AG08395 (cell line): ENCODE results near the gene AGMO.

Source experiments
- DNase-seq: peaks from one replicate; pipeline ENCODE4 v3.0.0; 2012; ENCODE audit warnings: mixed read lengths, low spot score

The AGMO gene

DNA sequence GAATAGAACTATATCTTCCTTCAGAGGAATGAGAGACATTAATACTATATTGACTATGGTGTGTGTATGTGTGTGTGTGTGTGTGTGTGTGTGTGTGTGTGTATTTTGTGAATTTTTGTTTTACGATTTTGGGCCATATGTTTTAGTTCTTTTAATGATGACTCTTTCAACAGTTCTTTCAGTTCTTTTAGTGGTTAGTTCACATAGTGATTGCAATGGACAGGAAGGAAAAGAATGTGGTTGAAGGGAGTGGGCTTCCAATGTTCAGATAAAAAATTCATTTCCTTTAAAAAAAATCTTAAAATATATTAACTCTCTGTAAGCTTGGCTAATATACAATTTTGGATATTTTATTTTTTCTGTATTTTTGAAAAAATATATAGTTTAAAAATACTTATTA is 343.6 kb downstream of the AGMO start:
- no peak for DNase-seq

- DNase-seq, result no peak
These were observed 346.2 kb downstream of the AGMO start for GRCh38 chr7:15215616-15216015.

DNA sequence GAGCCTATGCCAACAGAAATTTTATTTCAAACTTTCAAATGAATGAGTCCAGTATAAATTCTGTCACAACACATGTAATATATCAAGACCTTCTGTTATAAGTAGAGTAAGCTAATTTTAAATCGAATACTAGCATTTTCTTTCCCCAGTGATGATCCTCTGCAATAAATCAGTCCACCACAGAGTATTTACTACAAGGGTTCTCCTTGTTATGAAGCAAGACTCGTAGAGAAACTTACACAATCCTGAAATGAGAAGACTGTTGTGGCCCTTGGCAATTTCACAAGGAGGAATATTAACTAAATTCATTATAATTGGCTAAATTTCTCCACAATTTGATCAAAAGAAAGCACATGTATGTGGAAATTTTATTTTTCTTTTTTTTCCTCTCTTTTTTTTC is 346.8 kb downstream of the AGMO start:
- DNase-seq, result no peak

DNA sequence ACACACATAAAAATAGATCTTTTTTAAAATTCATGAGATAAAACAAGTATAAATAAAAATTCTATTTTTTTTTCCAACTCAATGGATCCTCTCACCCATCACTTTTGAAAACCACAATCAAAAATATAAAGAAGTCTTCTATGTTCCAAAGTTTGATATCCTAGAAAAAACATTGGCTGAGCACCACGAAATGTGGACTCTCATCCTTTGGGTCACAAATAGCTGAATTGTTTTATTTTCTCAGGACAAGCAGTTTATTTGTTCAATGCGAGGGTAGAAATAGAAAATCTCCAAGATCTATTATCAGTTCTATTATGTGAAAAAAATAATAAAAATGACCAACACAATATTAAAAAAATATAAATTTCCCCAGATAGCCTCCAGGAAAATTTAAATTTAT is 348.7 kb downstream of the AGMO start:
- DNase-seq, result no peak

- DNase-seq, result no peak
These were observed 352.4 kb downstream of the AGMO start for GRCh38 chr7:15209429-15209828.

DNA sequence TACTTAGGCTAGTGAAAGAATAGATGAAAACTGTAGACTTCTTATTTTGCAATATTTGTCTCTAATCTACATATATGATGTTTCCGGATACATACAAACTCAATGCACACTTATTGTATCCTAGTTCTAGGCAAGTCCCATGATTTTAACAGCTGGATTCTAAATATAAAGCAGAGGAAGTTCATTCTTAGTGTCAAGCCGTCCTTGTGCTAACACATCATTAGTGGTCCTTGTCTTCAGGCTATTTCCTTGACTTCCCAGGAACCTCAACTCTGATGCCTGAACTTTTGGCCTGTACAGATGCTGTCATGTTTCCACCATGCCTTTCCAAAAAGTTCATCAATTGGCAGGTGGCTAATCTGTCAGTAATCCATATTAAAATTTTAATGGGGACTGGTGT is 357.4 kb downstream of the AGMO start:
- no peak for DNase-seq

DNA sequence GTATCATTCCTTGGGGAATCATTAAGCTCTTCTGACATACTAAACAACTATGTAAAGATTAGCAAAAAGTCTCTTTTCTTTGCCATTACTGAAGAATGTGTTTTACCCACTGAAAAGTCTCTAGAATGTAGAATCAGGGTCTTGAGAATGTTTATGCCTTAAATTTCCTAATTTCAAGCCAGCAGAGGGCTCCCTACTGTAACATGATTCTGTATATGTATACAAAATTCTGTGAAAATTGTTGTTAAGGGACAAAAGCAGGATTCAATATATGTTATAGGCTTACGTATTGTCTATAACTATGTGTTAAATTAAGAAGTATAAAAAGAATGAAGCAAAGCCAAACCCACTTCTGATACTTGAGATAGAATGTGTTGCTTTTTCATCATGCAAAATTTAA is 362.3 kb downstream of the AGMO start:
- DNase-seq, result no peak

- no peak for DNase-seq
These were observed 364.5 kb downstream of the AGMO start for GRCh38 chr7:15197042-15197977.

DNA sequence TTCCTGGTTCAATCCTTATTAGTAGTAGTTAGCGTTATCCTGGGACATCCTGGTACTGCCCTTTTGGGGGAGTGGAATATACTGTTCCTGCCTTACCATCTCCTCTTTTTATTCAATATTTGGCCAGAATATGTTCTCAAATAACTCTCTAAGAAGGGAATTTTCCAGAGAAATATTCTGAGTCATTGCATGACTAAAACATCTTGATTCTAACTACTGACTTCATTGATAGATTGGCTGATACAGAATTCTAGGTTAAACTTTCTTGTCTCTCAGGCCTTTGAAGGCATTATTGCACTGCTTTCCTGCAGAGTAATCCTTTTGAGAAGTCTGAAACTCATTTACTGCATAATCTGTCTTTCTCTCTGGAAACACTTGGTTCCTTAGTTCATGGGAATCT is 383.8 kb downstream of the AGMO start:
- DNase-seq, result no peak

DNA sequence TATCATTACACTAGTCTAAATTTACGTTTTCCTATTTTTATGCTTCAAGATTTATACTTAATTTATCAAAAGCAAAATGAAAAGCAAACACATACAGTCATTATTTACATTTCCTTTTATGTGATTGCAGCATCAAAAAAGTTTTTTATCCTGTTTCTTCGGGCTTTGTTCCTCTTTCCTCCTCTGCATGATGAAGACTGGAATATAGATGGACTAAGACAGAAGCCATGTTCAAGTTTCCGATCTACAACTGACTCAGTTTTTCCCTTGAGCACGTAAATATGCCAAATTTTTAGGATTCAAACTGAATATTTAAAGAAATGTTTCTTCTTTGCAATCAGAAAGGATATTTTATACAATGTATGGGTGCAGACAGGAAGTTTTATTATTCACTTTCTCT is 385.7 kb downstream of the AGMO start:
- no peak for DNase-seq

GRCh38 chr7:15175152-15175551 is 386.7 kb downstream of the AGMO start:
- no peak for DNase-seq

- no peak for DNase-seq
These were observed 387.3 kb downstream of the AGMO start for GRCh38 chr7:15174485-15174884.

DNA sequence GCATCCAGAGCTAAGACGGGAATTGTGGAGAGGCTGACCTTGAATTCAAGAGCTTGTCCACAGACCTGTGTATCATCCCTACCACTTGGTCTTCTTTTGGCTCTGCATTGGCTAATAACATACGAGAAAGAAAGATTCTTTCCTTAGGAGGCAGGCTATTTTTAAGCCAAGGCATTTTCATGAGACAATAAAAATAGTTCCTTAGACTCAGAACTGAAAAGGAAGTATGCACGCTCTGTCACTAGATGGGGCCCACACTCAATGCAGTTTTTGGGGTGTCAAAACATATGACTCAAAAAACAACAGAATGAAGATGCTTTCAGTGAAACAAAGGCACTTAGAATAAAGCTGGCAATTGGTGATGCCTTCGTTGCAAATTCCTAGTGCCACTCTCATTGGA is 393.3 kb downstream of the AGMO start:
- DNase-seq, result no peak

DNA sequence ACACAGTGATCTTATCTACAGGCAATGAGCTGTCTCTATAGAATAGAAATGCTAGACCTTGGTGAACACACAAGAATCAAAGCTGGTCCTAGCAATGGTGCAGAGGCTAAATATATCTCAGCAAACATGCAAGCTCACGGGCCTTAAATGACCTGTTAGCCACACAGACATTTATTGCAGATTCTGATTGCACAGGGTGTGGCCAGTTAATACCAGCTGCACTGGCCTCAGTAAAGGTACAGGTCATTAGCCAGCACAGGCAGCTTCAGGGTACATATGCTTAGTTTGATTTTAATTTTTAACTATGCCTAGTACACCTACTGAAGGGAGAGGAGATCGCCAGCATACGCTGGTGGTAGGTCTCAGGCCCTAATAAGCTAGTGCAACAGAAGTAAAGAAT is 393.9 kb downstream of the AGMO start:
- DNase-seq, result no peak

DNA sequence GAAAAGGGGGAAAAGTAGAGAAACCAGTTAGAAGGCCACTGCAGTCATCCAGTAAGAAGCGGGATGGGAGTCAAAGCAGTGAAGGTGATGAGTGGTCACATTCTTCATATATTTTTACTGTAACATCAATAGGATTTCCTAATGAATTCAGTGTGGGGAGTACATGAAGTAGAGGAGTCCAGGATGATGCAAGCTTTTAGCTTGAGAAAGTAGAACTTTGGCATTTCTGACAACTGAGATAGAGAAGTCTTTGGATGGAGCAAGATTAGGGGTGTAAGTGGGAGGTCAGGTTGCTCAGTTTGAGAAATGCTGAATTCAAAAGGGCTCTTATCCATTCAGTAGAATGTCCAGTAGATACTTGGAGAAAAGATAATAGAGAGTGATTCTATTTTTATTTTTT is 395.2 kb downstream of the AGMO start:
- DNase-seq, result no peak

DNA sequence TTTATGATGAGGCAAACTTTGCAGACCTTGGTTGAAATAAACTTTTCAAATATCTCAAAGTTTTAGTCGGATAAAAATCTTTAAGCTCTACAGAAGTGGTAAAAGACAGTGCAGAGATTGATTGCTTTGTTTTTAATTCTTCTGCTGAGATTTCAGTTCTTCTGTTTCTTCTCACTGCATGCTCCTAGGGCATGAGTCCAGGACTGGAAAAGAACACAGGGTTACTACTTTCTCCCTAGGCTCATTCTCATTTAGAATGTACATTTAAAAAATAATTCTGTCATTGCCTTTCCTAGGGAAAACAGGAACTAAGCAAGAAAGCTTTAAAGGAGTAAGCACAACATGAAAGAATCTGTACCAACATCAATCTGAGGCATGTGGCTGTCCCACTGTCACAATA is 402.6 kb downstream of the AGMO start:
- DNase-seq, result no peak

- no peak for DNase-seq
These were observed 403.5 kb downstream of the AGMO start for GRCh38 chr7:15158141-15158810.
